Gastroesophageal sphincter (tissue), 3 donors: Measurements from ENCODE around the gene PRRX2.

Source experiments
- EP300 ChIP-seq: sonication (generic); formaldehyde crosslinking; IDR thresholded peaks from one replicate; pipeline ENCODE4 v1.6.1; 2017; ENCODE audit warnings: antibody characterized with exemption, mild to moderate bottlenecking
- POLR2AphosphoS5 ChIP-seq: sonication (generic); formaldehyde crosslinking; IDR thresholded peaks from one replicate; pipeline ENCODE4 v1.6.1; 2017; ENCODE audit warnings: antibody characterized with exemption
- TF ChIP-seq, protein P1 (sequence below), 4 experiments: fragments of 200-600 bp in 2 of 4; fragments of 450-650 bp in 2 of 4; sonication (generic) in 1 of 4; IDR thresholded peaks; one replicate each; pipeline ENCODE4 v1.5.1; 2017 to 2019; ENCODE audit warnings: antibody characterized with exemption in 4 of 4, mild to moderate bottlenecking in 2 of 4, moderate library complexity in 2 of 4

DNA sequence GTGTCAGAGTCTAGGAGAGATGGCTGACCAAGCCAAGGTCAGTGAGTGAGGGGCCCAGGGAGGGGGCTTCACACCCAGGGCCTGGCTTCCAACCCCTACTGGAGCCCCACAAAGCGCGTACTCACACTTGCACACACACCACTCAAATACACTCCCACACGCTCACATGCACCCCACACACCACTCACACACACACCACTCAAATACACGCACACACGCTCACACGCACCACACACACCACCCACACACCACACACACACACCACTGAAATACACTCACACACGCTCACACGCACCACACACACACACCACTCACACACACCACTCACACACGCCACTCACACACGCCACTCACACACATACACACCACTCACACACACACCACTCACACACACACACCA is 17.8 kb upstream of the PRRX2 start:
- TF ChIP-seq, protein P1, sequence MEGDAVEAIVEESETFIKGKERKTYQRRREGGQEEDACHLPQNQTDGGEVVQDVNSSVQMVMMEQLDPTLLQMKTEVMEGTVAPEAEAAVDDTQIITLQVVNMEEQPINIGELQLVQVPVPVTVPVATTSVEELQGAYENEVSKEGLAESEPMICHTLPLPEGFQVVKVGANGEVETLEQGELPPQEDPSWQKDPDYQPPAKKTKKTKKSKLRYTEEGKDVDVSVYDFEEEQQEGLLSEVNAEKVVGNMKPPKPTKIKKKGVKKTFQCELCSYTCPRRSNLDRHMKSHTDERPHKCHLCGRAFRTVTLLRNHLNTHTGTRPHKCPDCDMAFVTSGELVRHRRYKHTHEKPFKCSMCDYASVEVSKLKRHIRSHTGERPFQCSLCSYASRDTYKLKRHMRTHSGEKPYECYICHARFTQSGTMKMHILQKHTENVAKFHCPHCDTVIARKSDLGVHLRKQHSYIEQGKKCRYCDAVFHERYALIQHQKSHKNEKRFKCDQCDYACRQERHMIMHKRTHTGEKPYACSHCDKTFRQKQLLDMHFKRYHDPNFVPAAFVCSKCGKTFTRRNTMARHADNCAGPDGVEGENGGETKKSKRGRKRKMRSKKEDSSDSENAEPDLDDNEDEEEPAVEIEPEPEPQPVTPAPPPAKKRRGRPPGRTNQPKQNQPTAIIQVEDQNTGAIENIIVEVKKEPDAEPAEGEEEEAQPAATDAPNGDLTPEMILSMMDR (IDR thresholded peaks at IDR 0.05), result no peak
- no peak for TF ChIP-seq EP300
- no peak for TF ChIP-seq POLR2AphosphoS5
